Endothelial cell of umbilical vein (primary cell): Measurements from ENCODE around the gene FAM167B. TPM values are rescaled to one million over a fixed set of nuclear protein-coding genes. Genes with fewer than 3 reads are reported as not detected.

Experiments
- BruUV-seq: library from RNA; stranded (reverse); fragments of 400-500 nt; replicated peaks from 2 replicates; lab custom pipeline; 2021; lab: Mats Ljungman, UMichigan
- CTCF ChIA-PET: fragments of 300-600, 350-600 bp; sonication (Branson Sonifier 250); formaldehyde crosslinking; loops from one replicate; lab custom pipeline; 2021; ENCODE audit warnings: antibody characterized with exemption, inconsistent platforms; lab: Charles Lee
- POLR2A ChIA-PET: fragments of 300-600, 350-600 bp; sonication (Branson Sonifier 250); formaldehyde crosslinking; loops from one replicate; lab custom pipeline; 2021; ENCODE audit warnings: antibody characterized with exemption, inconsistent platforms; lab: Charles Lee
- DNase-seq: peaks from one replicate; pipeline ENCODE4 v3.0.0-alpha.2; 2011; ENCODE audit warnings: low read depth, low spot score
- FAIRE-seq: peaks from 2 replicates; lab custom pipeline; 2011; peaks lifted over from hg19 to GRCh38; lab: Jason Lieb, UNC
- H2AFZ ChIP-seq: 2 replicates; pipeline ENCODE4 v1.6.0; 2012; ENCODE audit warnings: low read depth, low read length, control low read depth, inconsistent platforms
- H3K27ac ChIP-seq: 2 replicates; pipeline ENCODE4 v1.5.1; 2011; ENCODE audit warnings: low read depth, mild to moderate bottlenecking, control low read depth, low read length, moderate library complexity; ENCODE audit not compliant: insufficient read depth
- H3K27me3 ChIP-seq, 2 experiments: 2 replicates each; pipeline versions ENCODE4 v1.6.0 to v1.6.1; 2011; ENCODE audit warnings: low read length in 2 of 2, mixed read lengths in 1 of 2; ENCODE audit not compliant: control insufficient read depth in 2 of 2, insufficient read depth in 2 of 2
- H3K36me3 ChIP-seq, 2 experiments: 2 replicates in 1 of 2; 3 replicates in 1 of 2; pipeline ENCODE4 v1.5.1; 2011; ENCODE audit warnings: low read length in 2 of 2, mild to moderate bottlenecking in 1 of 2, moderate library complexity in 1 of 2; ENCODE audit not compliant: control insufficient read depth in 2 of 2, insufficient read depth in 2 of 2; ENCODE audit errors: extremely low read depth in 1 of 2
- H3K4me1 ChIP-seq: 3 replicates; pipeline ENCODE4 v1.5.1; 2011; ENCODE audit warnings: mild to moderate bottlenecking, low read length; ENCODE audit not compliant: control insufficient read depth, insufficient read depth; ENCODE audit errors: extremely low read depth
- H3K4me2 ChIP-seq: 2 replicates; pipeline ENCODE4 v1.6.1; 2011; ENCODE audit warnings: low read length, control low read depth, mixed read lengths; ENCODE audit not compliant: insufficient read depth
- H3K4me3 ChIP-seq, 3 experiments: fragments of 200-600 bp in 1 of 3; sonication (generic), shearing (Covaris generic) in 1 of 3; replicated peaks in 1 of 3; 2 replicates each; pipeline ENCODE4 v1.5.1; 2011 to 2016; ENCODE audit warnings: control low read depth in 3 of 3, low read length in 3 of 3, mild to moderate bottlenecking in 2 of 3, inconsistent platforms in 1 of 3, low read depth in 1 of 3, moderate library complexity in 1 of 3; ENCODE audit not compliant: insufficient read depth in 1 of 3
- H3K79me2 ChIP-seq: 2 replicates; pipeline ENCODE4 v1.6.0; 2012; ENCODE audit warnings: low read length, inconsistent platforms; ENCODE audit not compliant: control insufficient read depth, insufficient read depth
- H3K9ac ChIP-seq: replicated peaks from 2 replicates; pipeline ENCODE3; 2011; ENCODE audit warnings: low read length, control low read depth; ENCODE audit not compliant: insufficient read depth; ENCODE audit errors: extremely low read depth
- H3K9me1 ChIP-seq: replicated peaks from 3 replicates; pipeline ENCODE4 v1.6.0; 2011; ENCODE audit warnings: mild to moderate bottlenecking, low read length; ENCODE audit not compliant: control insufficient read depth, insufficient read depth; ENCODE audit errors: extremely low read depth
- H3K9me3 ChIP-seq: replicated peaks from 2 replicates; pipeline ENCODE4 v1.5.1; 2012; ENCODE audit warnings: low read length, inconsistent platforms; ENCODE audit not compliant: control insufficient read depth, insufficient read depth
- H4K20me1 ChIP-seq: replicated peaks from 2 replicates; pipeline ENCODE3; 2011; ENCODE audit warnings: mild to moderate bottlenecking, low read length; ENCODE audit not compliant: control insufficient read depth, insufficient read depth; ENCODE audit errors: extremely low read depth
- EZH2 ChIP-seq: IDR thresholded peaks from 2 replicates; pipeline ENCODE4 v1.6.1; 2012; ENCODE audit warnings: borderline replicate concordance, low read depth, mild to moderate bottlenecking, moderate library complexity, low read length, inconsistent platforms; ENCODE audit not compliant: severe bottlenecking
- FOS ChIP-seq: IDR thresholded peaks from 2 replicates; pipeline ENCODE4 v1.6.1; 2011; ENCODE audit warnings: mild to moderate bottlenecking, low read length, moderate library complexity, borderline replicate concordance; ENCODE audit not compliant: insufficient read depth
- GATA2 ChIP-seq: IDR thresholded peaks from 2 replicates; pipeline ENCODE4 v1.7.0; 2011; ENCODE audit warnings: low read depth, mild to moderate bottlenecking, moderate library complexity, mixed read lengths, low read length; ENCODE audit not compliant: insufficient read length, insufficient read depth
- JUN ChIP-seq: IDR thresholded peaks from 2 replicates; pipeline ENCODE4 v1.6.1; 2011; ENCODE audit warnings: borderline replicate concordance, low read depth; ENCODE audit not compliant: insufficient read length, insufficient read depth
- MYC ChIP-seq: IDR thresholded peaks from one replicate; pipeline ENCODE4 v1.6.1; 2011; ENCODE audit warnings: mild to moderate bottlenecking, low read depth, low read length
- POLR2A ChIP-seq: IDR thresholded peaks from 2 replicates; pipeline ENCODE4 v1.6.1; 2012; ENCODE audit warnings: low read depth, mild to moderate bottlenecking, control low read depth, low read length
- POLR2AphosphoS5 ChIP-seq: IDR thresholded peaks from 2 replicates; pipeline ENCODE4 v1.6.1; 2012; ENCODE audit warnings: low read depth, mild to moderate bottlenecking, control low read depth, low read length, moderate library complexity; ENCODE audit not compliant: insufficient read depth
- dilution Hi-C: fragments of 300-500 bp; cut with MboI; formaldehyde crosslinking; loops from one replicate; pipeline ENCODE4 v1.15.0; 2019; ENCODE audit warnings: low sequenced_read_pairs; ENCODE audit not compliant: extremely low pct_ligation_motif_present
- intact Hi-C: fragments of 100-400 bp; cut with micrococcal nuclease; formaldehyde crosslinking; loops from one replicate; pipeline ENCODE4 v1.10.0; 2022
- polyA plus RNA-seq, 4 experiments: library from polyadenylated mRNA; depleted of rRNA in 3 of 4; stranded (reverse) in 3 of 4; unstranded in 1 of 4; fragments of >200 nt; gene quantifications; 2 replicates each; pipeline versions ENCODE4 v1.2.1 to v1.2.3, GENCODE V29; 2011 to 2012; ENCODE audit warnings: missing spikeins in 1 of 4
- total RNA-seq: library from RNA; stranded (reverse); gene quantifications from 2 replicates; pipeline ENCODE4 v1.2.3, GENCODE V29; 2021
- TF ChIP-seq, protein P1 (sequence below): IDR thresholded peaks from 2 replicates; pipeline ENCODE4 v1.6.1; 2011; ENCODE audit not compliant: insufficient read depth, insufficient read length
- TF ChIP-seq, protein P2 (sequence below), 2 donors: IDR thresholded peaks; 1 replicate in 1 of 2; 2 replicates in 1 of 2; pipeline ENCODE4 v1.5.1; 2011; ENCODE audit warnings: low read length in 2 of 2, mild to moderate bottlenecking in 2 of 2, moderate library complexity in 2 of 2, control low read depth in 1 of 2, inconsistent platforms in 1 of 2, low read depth in 1 of 2; ENCODE audit not compliant: insufficient read depth in 1 of 2; ENCODE audit errors: extremely low read depth in 1 of 2

Gene FAM167B
- total and polyA plus RNA-seq, 2 donors (not counting 3 experiments of a cell fraction or from before 2014, with no cell fraction given), result 2.1 to 5.6 TPM

DNA sequence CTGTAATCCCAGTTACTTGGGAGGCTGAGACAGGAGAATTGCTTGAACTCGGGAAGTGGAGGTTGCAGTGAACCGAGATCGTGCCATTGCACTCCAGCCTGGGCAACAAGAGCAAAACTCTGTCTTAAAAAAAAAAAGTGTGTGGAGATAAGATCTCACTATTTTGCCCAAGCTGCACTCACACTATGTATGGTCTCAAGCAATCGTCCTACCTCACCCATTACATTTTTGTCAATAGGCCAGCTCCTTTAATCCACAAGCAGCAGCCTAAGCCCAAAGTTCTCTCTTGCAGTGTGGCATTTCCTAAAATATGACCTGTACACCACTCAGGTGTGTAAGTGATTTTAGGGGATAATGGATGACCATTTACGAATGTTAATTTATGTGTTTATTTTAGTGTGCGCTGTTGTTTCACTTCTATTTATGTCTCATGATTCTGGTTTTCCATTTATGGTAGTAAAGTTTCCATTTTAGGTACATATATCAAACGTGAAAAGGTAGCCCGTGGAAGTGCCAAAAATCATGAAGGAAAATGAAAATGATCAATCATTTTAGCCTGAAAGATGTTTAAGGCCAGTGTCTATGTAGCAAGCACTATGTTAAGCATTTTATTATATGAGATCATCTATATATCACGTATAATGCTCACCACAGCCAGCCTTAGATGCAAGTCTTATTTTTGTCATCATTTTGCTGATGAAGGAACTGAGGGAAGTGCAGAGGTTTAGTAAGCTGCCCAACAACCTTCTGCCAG is 9.6 kb downstream of the FAM167B start:
- intact Hi-C loops, result no loop called here
- H3K4me1 ChIP-seq, result peaks cover 2% of the 10 kb centered on the region
- BruUV-seq, result no TSS peak
- no peak for TF ChIP-seq JUN
- no peak for TF ChIP-seq MYC
- no peak for TF ChIP-seq GATA2
- TF ChIP-seq, protein P1, sequence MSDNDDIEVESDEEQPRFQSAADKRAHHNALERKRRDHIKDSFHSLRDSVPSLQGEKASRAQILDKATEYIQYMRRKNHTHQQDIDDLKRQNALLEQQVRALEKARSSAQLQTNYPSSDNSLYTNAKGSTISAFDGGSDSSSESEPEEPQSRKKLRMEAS, result no peak
- no peak for TF ChIP-seq POLR2AphosphoS5
- TF ChIP-seq, protein P2, sequence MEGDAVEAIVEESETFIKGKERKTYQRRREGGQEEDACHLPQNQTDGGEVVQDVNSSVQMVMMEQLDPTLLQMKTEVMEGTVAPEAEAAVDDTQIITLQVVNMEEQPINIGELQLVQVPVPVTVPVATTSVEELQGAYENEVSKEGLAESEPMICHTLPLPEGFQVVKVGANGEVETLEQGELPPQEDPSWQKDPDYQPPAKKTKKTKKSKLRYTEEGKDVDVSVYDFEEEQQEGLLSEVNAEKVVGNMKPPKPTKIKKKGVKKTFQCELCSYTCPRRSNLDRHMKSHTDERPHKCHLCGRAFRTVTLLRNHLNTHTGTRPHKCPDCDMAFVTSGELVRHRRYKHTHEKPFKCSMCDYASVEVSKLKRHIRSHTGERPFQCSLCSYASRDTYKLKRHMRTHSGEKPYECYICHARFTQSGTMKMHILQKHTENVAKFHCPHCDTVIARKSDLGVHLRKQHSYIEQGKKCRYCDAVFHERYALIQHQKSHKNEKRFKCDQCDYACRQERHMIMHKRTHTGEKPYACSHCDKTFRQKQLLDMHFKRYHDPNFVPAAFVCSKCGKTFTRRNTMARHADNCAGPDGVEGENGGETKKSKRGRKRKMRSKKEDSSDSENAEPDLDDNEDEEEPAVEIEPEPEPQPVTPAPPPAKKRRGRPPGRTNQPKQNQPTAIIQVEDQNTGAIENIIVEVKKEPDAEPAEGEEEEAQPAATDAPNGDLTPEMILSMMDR (IDR thresholded peaks at IDR 0.05; ENCODE audit: extremely low read depth in 1 of 2, insufficient read depth in 1 of 2, low read depth in 1 of 2, low read length in 2 of 2), result no peak
- no peak for TF ChIP-seq EZH2
- TF ChIP-seq FOS, result no peak
- no peak for TF ChIP-seq POLR2A
- H3K27me3 ChIP-seq, result no peaks in the 10 kb centered on the region
- no peak overlapping the region for H3K4me3 ChIP-seq
- no peaks in the 10 kb centered on the region for H3K79me2 ChIP-seq
- H3K27ac ChIP-seq, result no peak overlapping the region
- H3K9me3 ChIP-seq, result no peaks in the 10 kb centered on the region
- dilution Hi-C loops, result no loop called here
- POLR2A ChIA-PET, result interaction anchor here (0.7 kb wide), 1 partner anchor 58 kb away, joined by 4 read pairs; no protein-coding TSS in a partner anchor
- FAIRE-seq, result no peak
- H3K36me3 ChIP-seq, result no peaks in the 10 kb centered on the region
- no peaks in the 10 kb centered on the region for H4K20me1 ChIP-seq
- no peaks in the 10 kb centered on the region for H3K9me1 ChIP-seq
- no peak overlapping the region for H2AFZ ChIP-seq
- no peak overlapping the region for H3K9ac ChIP-seq
- CTCF ChIA-PET, result no interaction called here
- DNase-seq, result no peak
- no peak overlapping the region for H3K4me2 ChIP-seq
